ENCODE data around the gene NANOS2. TPM values are rescaled to one million over a fixed set of nuclear protein-coding genes. Genes with fewer than 3 reads are reported as not detected.

NANOS2 gene
- total RNA-seq, 4 donors from 2014 or later = not detected

DNA sequence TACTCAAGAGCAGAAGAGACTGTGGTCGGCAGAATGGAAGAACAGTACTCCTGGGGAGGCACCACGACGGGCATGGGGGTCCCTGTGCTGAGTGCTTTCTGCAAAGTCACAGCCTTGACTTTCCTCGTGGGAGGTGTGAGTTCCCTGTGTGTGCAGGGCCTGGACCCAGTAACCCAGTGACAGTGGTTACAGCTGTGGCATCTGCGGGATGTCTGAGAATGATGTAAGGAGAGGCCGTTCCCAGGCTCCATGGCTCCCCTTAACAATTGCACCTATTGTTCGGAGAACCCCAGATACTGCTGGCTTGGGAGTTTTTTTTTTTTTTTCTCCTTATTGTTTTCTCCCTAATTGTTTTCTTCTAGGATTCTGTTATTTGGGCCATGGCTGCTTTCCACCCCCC, 5.1 kb upstream of the NANOS2 start:
- intact Hi-C loops (cut with DNase I; ENCODE audit: low total_unique reads) (no loop called here), in situ Hi-C loops (cut with MboI; ENCODE audit: low pct_ligation_motif_present in 1 of 4, low pct_unique_long_range_greater_than_20kb in 1 of 4, low sequenced_read_pairs in 3 of 4) (no loop called here)
- H3K4me1 ChIP-seq = no peaks in the 10 kb centered on the region
- no peak for DNase-seq
- no peaks in the 10 kb centered on the region for H3K36me3 ChIP-seq
- TF ChIP-seq EP300 (IDR thresholded peaks at IDR 0.05; ENCODE audit: low read depth) (no peak), POLR2A (IDR thresholded peaks at IDR 0.05) (no peak), POLR2AphosphoS5 (IDR thresholded peaks at IDR 0.05) (no peak)
- TF ChIP-seq, protein P1, sequence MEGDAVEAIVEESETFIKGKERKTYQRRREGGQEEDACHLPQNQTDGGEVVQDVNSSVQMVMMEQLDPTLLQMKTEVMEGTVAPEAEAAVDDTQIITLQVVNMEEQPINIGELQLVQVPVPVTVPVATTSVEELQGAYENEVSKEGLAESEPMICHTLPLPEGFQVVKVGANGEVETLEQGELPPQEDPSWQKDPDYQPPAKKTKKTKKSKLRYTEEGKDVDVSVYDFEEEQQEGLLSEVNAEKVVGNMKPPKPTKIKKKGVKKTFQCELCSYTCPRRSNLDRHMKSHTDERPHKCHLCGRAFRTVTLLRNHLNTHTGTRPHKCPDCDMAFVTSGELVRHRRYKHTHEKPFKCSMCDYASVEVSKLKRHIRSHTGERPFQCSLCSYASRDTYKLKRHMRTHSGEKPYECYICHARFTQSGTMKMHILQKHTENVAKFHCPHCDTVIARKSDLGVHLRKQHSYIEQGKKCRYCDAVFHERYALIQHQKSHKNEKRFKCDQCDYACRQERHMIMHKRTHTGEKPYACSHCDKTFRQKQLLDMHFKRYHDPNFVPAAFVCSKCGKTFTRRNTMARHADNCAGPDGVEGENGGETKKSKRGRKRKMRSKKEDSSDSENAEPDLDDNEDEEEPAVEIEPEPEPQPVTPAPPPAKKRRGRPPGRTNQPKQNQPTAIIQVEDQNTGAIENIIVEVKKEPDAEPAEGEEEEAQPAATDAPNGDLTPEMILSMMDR (IDR thresholded peaks at IDR 0.05) = no peak
- no peak overlapping the region for H3K4me3 ChIP-seq
- H3K27me3 ChIP-seq = peaks cover 37% of the 10 kb centered on the region
- H3K27ac ChIP-seq = no peak overlapping the region
- WGBS, 2 donors (ENCODE audit: low coverage in 1 of 2) = 52 to 83% methylated on average over 1 to 7 of the region's 7 CpGs
- no peaks in the 10 kb centered on the region for H3K9me3 ChIP-seq

DNA sequence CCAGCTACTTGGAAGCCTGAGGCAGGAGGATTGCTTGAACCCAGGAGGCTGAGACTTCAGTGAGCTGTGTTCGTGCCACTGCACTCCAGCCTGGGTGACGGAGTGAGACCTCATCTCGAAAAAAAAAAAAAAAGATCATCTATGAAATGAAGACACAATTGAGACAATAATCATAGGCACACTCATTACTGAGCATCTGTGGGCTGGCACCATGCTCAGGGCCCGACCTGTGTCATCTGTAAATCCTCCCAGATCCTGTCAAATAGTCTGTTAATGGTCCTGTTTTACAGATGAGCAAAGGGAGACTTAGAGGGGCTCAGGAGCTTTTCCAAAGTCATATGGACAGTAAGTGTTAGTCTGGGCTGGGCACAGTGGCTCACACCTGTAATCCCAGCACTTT, 4.1 kb upstream of the NANOS2 start:
- no peaks in the 10 kb centered on the region for H3K36me3 ChIP-seq
- H3K4me1 ChIP-seq = no peaks in the 10 kb centered on the region
- no peak for TF ChIP-seq EP300 (IDR thresholded peaks at IDR 0.05; ENCODE audit: low read depth)
- no peak for TF ChIP-seq POLR2AphosphoS5 (IDR thresholded peaks at IDR 0.05)
- TF ChIP-seq POLR2A (IDR thresholded peaks at IDR 0.05) = no peak
- TF ChIP-seq, protein P1 (IDR thresholded peaks at IDR 0.05) = no peak
- H3K27me3 ChIP-seq = peaks cover 46% of the 10 kb centered on the region
- H3K4me3 ChIP-seq = no peak overlapping the region
- no peak for DNase-seq
- no peak overlapping the region for H3K27ac ChIP-seq
- WGBS, 2 donors (ENCODE audit: low coverage in 1 of 2) = 52% methylated on average over 4 of the region's 4 CpGs; no CpG with 5 or more reads in 1 of the 2 donors
- in situ Hi-C loops (cut with MboI; ENCODE audit: low pct_ligation_motif_present in 1 of 4, low pct_unique_long_range_greater_than_20kb in 1 of 4, low sequenced_read_pairs in 3 of 4) (no loop called here), intact Hi-C loops (cut with DNase I; ENCODE audit: low total_unique reads) (no loop called here)
- no peaks in the 10 kb centered on the region for H3K9me3 ChIP-seq

DNA sequence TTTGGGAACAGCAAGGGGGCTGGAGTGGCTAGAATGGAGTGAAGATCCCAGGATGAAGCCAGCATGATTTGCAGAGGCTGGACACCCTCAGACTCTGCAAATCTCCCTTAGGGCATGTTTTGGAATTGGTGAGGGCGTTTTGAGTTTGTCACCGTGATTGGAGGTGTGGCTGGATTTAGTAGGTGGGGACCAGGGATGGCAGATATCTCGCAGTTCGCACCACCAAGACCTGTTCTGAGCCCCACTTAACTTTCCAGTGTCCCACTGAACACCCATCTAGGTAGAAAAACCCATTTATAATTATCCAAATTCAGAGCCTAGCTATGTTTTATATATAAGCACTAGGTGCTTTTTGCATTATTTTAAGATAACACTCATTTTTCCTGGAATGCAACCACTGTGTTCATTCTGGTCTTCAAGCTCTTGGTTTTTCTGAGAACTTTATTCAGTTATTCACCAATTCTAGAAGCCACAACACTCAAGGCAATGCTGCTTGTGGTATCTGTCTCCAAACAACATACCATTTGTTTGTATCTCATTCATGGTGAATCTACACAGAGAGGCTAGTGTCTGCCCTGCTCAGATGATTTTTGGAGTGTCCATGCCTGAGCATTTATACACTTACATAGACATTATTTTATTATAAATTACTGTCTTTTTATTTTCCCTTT, 3.0 kb upstream of the NANOS2 start:
- Histone ChIP-seq H3K36me3 (no peaks in the 10 kb centered on the region), H3K4me3 (no peak overlapping the region), H3K27me3 (peaks cover 48% of the 10 kb centered on the region), H3K4me1 (no peaks in the 10 kb centered on the region), H3K27ac (no peak overlapping the region), H3K9me3 (no peaks in the 10 kb centered on the region)
- 10 to 30% methylated on average over 2 to 4 of the region's 4 CpGs for WGBS, 2 donors (ENCODE audit: low coverage in 1 of 2)
- in situ Hi-C loops (cut with MboI; ENCODE audit: low pct_ligation_motif_present in 1 of 4, low pct_unique_long_range_greater_than_20kb in 1 of 4, low sequenced_read_pairs in 3 of 4) (no loop called here), intact Hi-C loops (cut with DNase I; ENCODE audit: low total_unique reads) (no loop called here)
- no peak for TF ChIP-seq POLR2A (IDR thresholded peaks at IDR 0.05)
- TF ChIP-seq EP300 (IDR thresholded peaks at IDR 0.05; ENCODE audit: low read depth) = no peak
- no peak for TF ChIP-seq POLR2AphosphoS5 (IDR thresholded peaks at IDR 0.05)
- TF ChIP-seq, protein P1 (IDR thresholded peaks at IDR 0.05) = no peak
- DNase-seq = no peak

DNA sequence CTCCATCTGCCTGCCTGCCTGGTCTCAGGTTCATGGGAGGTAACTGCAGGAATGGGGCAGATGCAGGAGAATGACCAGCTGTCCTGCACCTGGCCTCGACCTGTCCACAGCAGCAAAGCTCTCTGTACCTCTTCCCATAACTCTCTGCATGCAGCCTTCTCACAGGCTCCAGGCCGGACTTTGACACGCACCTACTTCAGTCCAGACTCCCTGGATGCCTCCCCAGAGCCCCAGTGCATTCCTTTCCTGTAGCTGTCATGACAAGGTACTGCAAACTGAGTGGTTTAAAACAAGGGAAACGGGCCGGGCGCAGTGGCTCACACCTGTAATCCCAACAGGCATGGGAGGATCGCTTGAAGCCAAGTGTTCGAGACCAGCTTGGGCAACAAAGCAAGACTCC, 3.3 kb downstream of the NANOS2 start:
- intact Hi-C loops (cut with DNase I; ENCODE audit: low total_unique reads) (no loop called here), in situ Hi-C loops (cut with MboI; ENCODE audit: low pct_ligation_motif_present in 1 of 4, low pct_unique_long_range_greater_than_20kb in 1 of 4, low sequenced_read_pairs in 3 of 4) (no loop called here)
- no peak for DNase-seq
- peaks cover 21% of the 10 kb centered on the region for H3K27me3 ChIP-seq
- 61 to 80% methylated on average over 1 to 8 of the region's 8 CpGs for WGBS, 2 donors (ENCODE audit: low coverage in 1 of 2)
- no peak overlapping the region for H3K27ac ChIP-seq
- TF ChIP-seq EP300 (IDR thresholded peaks at IDR 0.05; ENCODE audit: low read depth) (no peak), POLR2A (IDR thresholded peaks at IDR 0.05) (no peak), POLR2AphosphoS5 (IDR thresholded peaks at IDR 0.05) (no peak)
- TF ChIP-seq, protein P1 (IDR thresholded peaks at IDR 0.05) = no peak
- no peaks in the 10 kb centered on the region for H3K4me1 ChIP-seq
- no peak overlapping the region for H3K4me3 ChIP-seq
- H3K9me3 ChIP-seq = no peaks in the 10 kb centered on the region
- no peaks in the 10 kb centered on the region for H3K36me3 ChIP-seq

Data from transverse colon (tissue), 4 donors.